GM12878 (cell line): Measurements from ENCODE around the gene CAPNS1. TPM values are rescaled to one million over a fixed set of nuclear protein-coding genes. Genes with fewer than 3 reads are reported as not detected.
A peak's percentile ranks its signal among the peaks of the same experiment; 100 is the strongest.

ENCODE experiments used
- ATAC-seq: fragments of 200-7000 bp; cut with Tn5 transposase; 3 replicates; pipeline ENCODE4 v1.9.1; 2020; ENCODE audit warnings: mild to moderate bottlenecking, moderate library complexity
- BruUV-seq: library from RNA; stranded (reverse); fragments of 400-500 nt; replicated peaks from 2 replicates; lab custom pipeline; 2021; lab: Mats Ljungman, UMichigan
- CTCF ChIA-PET: fragments of 300-600 bp; sonication (Branson Sonifier 250); formaldehyde crosslinking; extraction: SDS; loops from one replicate; lab custom pipeline; 2021; ENCODE audit warnings: inconsistent platforms; lab: Yijun Ruan, JAX
- POLR2A ChIA-PET: fragments of 350-600 bp; formaldehyde crosslinking; extraction: SDS; loops from one replicate; lab custom pipeline; 2021; ENCODE audit warnings: inconsistent platforms; lab: Charles Lee
- RAD21 ChIA-PET: fragments of 300-600 bp; sonication (Branson Sonifier 250); formaldehyde crosslinking; loops from one replicate; lab custom pipeline; 2023; ENCODE audit warnings: antibody characterized with exemption; ENCODE audit not compliant: unreplicated experiment; lab: Charles Lee
- SMC1A ChIA-PET: fragments of 300-600 bp; sonication (Branson Sonifier 250); formaldehyde crosslinking; loops from one replicate; lab custom pipeline; 2023; ENCODE audit not compliant: unreplicated experiment, uncharacterized antibody; lab: Charles Lee
- DNase-seq: peaks from one replicate; pipeline ENCODE4 v3.0.0-alpha.2; 2011; ENCODE audit warnings: low read depth, low spot score
- FAIRE-seq: peaks from 3 replicates; lab custom pipeline; 2011; peaks lifted over from hg19 to GRCh38; lab: Jason Lieb, UNC
- H2AFZ ChIP-seq: 2 replicates; pipeline ENCODE4 v1.6.0; 2011; ENCODE audit warnings: low read depth, low read length, control low read depth; ENCODE audit not compliant: control insufficient read depth
- H3K27ac ChIP-seq: 2 replicates; pipeline ENCODE4 v1.5.1; 2011; ENCODE audit warnings: control low read depth; ENCODE audit not compliant: control insufficient read depth, insufficient read depth
- H3K27me3 ChIP-seq, 2 experiments: replicated peaks in 1 of 2; 2 replicates each; pipeline versions ENCODE4 v1.6.0 to v1.6.1; 2011; ENCODE audit warnings: low read length in 1 of 2; ENCODE audit not compliant: control insufficient read depth in 2 of 2, insufficient read depth in 2 of 2
- H3K36me3 ChIP-seq, 2 experiments: 2 replicates each; pipeline ENCODE4 v1.5.1; 2011; ENCODE audit warnings: low read length in 1 of 2; ENCODE audit not compliant: control insufficient read depth in 2 of 2, insufficient read depth in 2 of 2
- H3K4me1 ChIP-seq: 2 replicates; pipeline ENCODE4 v1.6.1; 2011; ENCODE audit warnings: mild to moderate bottlenecking, low read length, moderate library complexity, mixed read lengths; ENCODE audit not compliant: control insufficient read depth, insufficient read depth
- H3K4me2 ChIP-seq: 2 replicates; pipeline ENCODE4 v1.6.0; 2011; ENCODE audit warnings: control low read depth; ENCODE audit not compliant: control insufficient read depth, insufficient read depth
- H3K4me3 ChIP-seq: fragments of 200-600 bp; sonication (generic); 2 replicates; pipeline ENCODE4 v1.5.1; 2016
- H3K79me2 ChIP-seq: 2 replicates; pipeline ENCODE4 v1.6.0; 2011; ENCODE audit warnings: low read length; ENCODE audit not compliant: control insufficient read depth, insufficient read depth
- H3K9ac ChIP-seq: 2 replicates; pipeline ENCODE4 v1.8.0; 2011; ENCODE audit warnings: low read length, control low read depth, mixed read lengths; ENCODE audit not compliant: control insufficient read depth, insufficient read depth
- H3K9me3 ChIP-seq: replicated peaks from 3 replicates; pipeline ENCODE4 v1.5.1; 2011; ENCODE audit warnings: mild to moderate bottlenecking, low read length; ENCODE audit not compliant: control insufficient read depth, insufficient read depth
- H4K20me1 ChIP-seq: 2 replicates; pipeline ENCODE4 v1.6.0; 2011; ENCODE audit not compliant: control insufficient read depth, insufficient read depth
- BCL11A ChIP-seq: IDR thresholded peaks from 2 replicates; pipeline ENCODE4 v1.6.1; 2011; ENCODE audit warnings: low read depth, low read length
- EP300 ChIP-seq, 2 experiments: fragments of 150-350 bp in 1 of 2; IDR thresholded peaks; 2 replicates each; pipeline ENCODE4 v1.6.1; 2011 to 2012; ENCODE audit warnings: low read depth in 2 of 2, low read length in 2 of 2, borderline replicate concordance in 1 of 2, improper control_type of control experiment in 1 of 2, inconsistent platforms in 1 of 2; ENCODE audit not compliant: control insufficient read depth in 1 of 2
- HDGF ChIP-seq: fragments of 450-650 bp; IDR thresholded peaks from 2 replicates; pipeline ENCODE4 v1.6.1; 2016; ENCODE audit warnings: antibody characterized with exemption
- NBN ChIP-seq: fragments of 450-650 bp; IDR thresholded peaks from 2 replicates; pipeline ENCODE4 v1.6.1; 2016
- NFYB ChIP-seq: IDR thresholded peaks from 2 replicates; pipeline ENCODE4 v1.6.1; 2011; ENCODE audit warnings: low read depth, mild to moderate bottlenecking, low read length, improper control_type of control experiment, moderate library complexity; ENCODE audit not compliant: insufficient read depth
- NRF1 ChIP-seq: conservative IDR thresholded peaks from 2 replicates; pipeline ENCODE4 v1.6.1; 2011; ENCODE audit warnings: mild to moderate bottlenecking, low read depth, low read length, improper control_type of control experiment
- POLR2AphosphoS5 ChIP-seq: IDR thresholded peaks from 2 replicates; pipeline ENCODE4 v1.6.1; 2011; ENCODE audit warnings: mild to moderate bottlenecking, low read length, inconsistent platforms
- RELA ChIP-seq: fragments of 450-650 bp; IDR thresholded peaks from 2 replicates; pipeline ENCODE4 v1.8.0; 2014; ENCODE audit warnings: borderline replicate concordance; ENCODE audit not compliant: partially characterized antibody
- ZNF217 ChIP-seq: fragments of 450-650 bp; IDR thresholded peaks from 2 replicates; pipeline ENCODE4 v1.6.1; 2017; ENCODE audit warnings: antibody characterized with exemption, mild to moderate bottlenecking
- WGBS: methylation state at CpG from one replicate; pipeline ENCODE4 v1.1.6; 2016; ENCODE audit warnings: low lambda C conversion rate; ENCODE audit not compliant: insufficient replicate concordance, insufficient coverage; ENCODE audit errors: missing lambda C conversion rate; 5-methylcytosine and 5-hydroxymethylcytosine counted together
- in situ Hi-C: fragments of 300-500 bp; cut with MboI; formaldehyde crosslinking; loops from 9 replicates; pipeline ENCODE4 v1.14.3; 2018; ENCODE audit warnings: mixed read lengths
- intact Hi-C: fragments of 100-400 bp; cut with micrococcal nuclease; formaldehyde crosslinking; loops from one replicate; pipeline ENCODE4 v1.14.2; 2022; ENCODE audit not compliant: unreplicated experiment
- polyA plus RNA-seq, 11 experiments: library from polyadenylated mRNA; depleted of rRNA in 4 of 11; unstranded in 6 of 11; stranded (reverse) in 5 of 11; fragments of >200 nt; fragmentation: Nextera tagmentation in 4 of 11; fragmentation: Illumina TruSeq in 1 of 11; extraction: Ambion mirVana in 4 of 11; extraction: Trizol in 1 of 11; gene quantifications; 1 replicate in 1 of 11; 2 replicates in 10 of 11; pipeline versions ENCODE4 v1.2.1 to v1.2.3, GENCODE V29; 2011 to 2016; ENCODE audit warnings: inconsistent platforms in 2 of 11, missing spikeins in 2 of 11, low read depth in 1 of 11
- total RNA-seq, 4 experiments: library from RNA; depleted of rRNA in 3 of 4; stranded (reverse); fragments of >200 nt in 3 of 4; fragmentation: Illumina TruSeq in 1 of 4; extraction: Trizol in 1 of 4; gene quantifications; 2 replicates each; pipeline versions ENCODE4 v1.2.1 to v1.2.3, GENCODE V29; 2013 to 2021
- TF ChIP-seq, protein P1 (sequence below): fragments of 450-650 bp; formaldehyde crosslinking; IDR thresholded peaks from 2 replicates; pipeline ENCODE4 v1.5.0; 2022; ENCODE audit warnings: mild to moderate bottlenecking, missing genetic modification characterization
- TF ChIP-seq, protein P2 (sequence below): fragments of 450-650 bp; formaldehyde crosslinking; IDR thresholded peaks from 2 replicates; pipeline ENCODE4 v1.4.0; 2022; ENCODE audit warnings: mild to moderate bottlenecking, moderate library complexity
- TF ChIP-seq, protein P3 (sequence below): fragments of 150-350 bp; IDR thresholded peaks from 2 replicates; pipeline ENCODE4 v1.6.1; 2016; ENCODE audit warnings: low read depth, low read length

Gene CAPNS1
- total and polyA plus RNA-seq, 10 of the 15 experiments (the other 5 are each of a cell fraction or from before 2014, with no cell fraction given) = 96.9 to 562 (median 245) TPM

DNA sequence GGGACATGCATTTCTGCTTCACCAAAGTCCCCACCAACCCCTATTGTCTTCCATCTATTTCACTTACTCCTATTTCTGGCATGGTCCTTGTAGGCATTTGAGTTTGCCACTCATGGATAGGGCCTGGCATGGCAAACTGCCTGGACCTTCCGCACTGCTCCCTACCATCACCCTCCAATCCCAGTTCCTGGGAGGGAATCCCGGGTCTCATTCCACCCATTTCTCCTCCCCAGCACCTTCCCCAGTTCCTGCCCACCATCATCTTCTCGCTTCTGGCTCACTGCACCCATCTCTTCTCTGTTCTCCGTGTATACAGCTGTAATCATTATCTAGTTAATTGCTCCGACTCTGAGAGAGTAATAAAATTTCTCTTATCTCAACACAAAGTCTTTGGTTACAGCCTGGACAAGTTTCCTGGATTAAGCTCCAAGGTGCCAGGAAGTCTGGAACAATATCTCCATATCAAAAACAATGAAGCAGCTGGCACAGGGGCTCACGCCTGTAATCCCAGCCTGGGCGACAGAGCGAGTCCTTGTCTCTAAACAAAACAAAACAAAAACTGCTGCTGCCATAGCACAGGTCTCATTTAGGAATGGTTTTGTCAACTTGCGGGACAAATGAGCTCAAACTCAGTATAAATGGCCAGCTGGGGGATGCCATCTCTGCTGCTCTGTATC, 29.4 kb downstream of the CAPNS1 start:
- Histone ChIP-seq H3K27ac (no peak overlapping the region), H3K4me1 (no peaks in the 10 kb centered on the region), H3K79me2 (no peaks in the 10 kb centered on the region), H2AFZ (no peak overlapping the region), H3K9me3 (no peaks in the 10 kb centered on the region), H4K20me1 (no peaks in the 10 kb centered on the region), H3K36me3 (no peaks in the 10 kb centered on the region), H3K4me3 (no peak overlapping the region), H3K4me2 (no peak overlapping the region), H3K27me3 (no peaks in the 10 kb centered on the region), H3K9ac (no peak overlapping the region)
- ChIA-PET CTCF (interaction anchor here (0.8 to 5.4 kb wide), 12 partner anchors 8 to 223 kb away, joined by 3 to 76 read pairs (median 4); partner anchors contain the start of gene POLR2I), SMC1A (interaction anchor here (0.8 to 3.5 kb wide), 5 partner anchors 41 to 275 kb away, joined by 3 to 38 read pairs (median 3); partner anchors contain the start of gene THAP8), RAD21 (interaction anchor here (0.9 to 5.0 kb wide), 5 partner anchors 40 to 238 kb away, joined by 3 to 69 read pairs (median 4); partner anchors contain the start of genes POLR2I and TBCB), POLR2A (interaction anchor here (1.0 kb wide), 1 partner anchor 41 kb away, joined by 7 read pairs; no protein-coding TSS in a partner anchor)
- intact Hi-C loops = no loop called here
- 91% methylated on average over 9 of the region's 9 CpGs for WGBS
- DNase-seq (no peak), ATAC-seq (no peak), FAIRE-seq (no peak)
- in situ Hi-C loops = no loop called here
- BruUV-seq = TSS peak; percentile 57
- TF ChIP-seq, protein P1, sequence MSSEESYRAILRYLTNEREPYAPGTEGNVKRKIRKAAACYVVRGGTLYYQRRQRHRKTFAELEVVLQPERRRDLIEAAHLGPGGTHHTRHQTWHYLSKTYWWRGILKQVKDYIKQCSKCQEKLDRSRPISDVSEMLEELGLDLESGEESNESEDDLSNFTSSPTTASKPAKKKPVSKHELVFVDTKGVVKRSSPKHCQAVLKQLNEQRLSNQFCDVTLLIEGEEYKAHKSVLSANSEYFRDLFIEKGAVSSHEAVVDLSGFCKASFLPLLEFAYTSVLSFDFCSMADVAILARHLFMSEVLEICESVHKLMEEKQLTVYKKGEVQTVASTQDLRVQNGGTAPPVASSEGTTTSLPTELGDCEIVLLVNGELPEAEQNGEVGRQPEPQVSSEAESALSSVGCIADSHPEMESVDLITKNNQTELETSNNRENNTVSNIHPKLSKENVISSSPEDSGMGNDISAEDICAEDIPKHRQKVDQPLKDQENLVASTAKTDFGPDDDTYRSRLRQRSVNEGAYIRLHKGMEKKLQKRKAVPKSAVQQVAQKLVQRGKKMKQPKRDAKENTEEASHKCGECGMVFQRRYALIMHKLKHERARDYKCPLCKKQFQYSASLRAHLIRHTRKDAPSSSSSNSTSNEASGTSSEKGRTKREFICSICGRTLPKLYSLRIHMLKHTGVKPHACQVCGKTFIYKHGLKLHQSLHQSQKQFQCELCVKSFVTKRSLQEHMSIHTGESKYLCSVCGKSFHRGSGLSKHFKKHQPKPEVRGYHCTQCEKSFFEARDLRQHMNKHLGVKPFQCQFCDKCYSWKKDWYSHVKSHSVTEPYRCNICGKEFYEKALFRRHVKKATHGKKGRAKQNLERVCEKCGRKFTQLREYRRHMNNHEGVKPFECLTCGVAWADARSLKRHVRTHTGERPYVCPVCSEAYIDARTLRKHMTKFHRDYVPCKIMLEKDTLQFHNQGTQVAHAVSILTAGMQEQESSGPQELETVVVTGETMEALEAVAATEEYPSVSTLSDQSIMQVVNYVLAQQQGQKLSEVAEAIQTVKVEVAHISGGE = no peak
- no peak for TF ChIP-seq RELA
- TF ChIP-seq, protein P2, sequence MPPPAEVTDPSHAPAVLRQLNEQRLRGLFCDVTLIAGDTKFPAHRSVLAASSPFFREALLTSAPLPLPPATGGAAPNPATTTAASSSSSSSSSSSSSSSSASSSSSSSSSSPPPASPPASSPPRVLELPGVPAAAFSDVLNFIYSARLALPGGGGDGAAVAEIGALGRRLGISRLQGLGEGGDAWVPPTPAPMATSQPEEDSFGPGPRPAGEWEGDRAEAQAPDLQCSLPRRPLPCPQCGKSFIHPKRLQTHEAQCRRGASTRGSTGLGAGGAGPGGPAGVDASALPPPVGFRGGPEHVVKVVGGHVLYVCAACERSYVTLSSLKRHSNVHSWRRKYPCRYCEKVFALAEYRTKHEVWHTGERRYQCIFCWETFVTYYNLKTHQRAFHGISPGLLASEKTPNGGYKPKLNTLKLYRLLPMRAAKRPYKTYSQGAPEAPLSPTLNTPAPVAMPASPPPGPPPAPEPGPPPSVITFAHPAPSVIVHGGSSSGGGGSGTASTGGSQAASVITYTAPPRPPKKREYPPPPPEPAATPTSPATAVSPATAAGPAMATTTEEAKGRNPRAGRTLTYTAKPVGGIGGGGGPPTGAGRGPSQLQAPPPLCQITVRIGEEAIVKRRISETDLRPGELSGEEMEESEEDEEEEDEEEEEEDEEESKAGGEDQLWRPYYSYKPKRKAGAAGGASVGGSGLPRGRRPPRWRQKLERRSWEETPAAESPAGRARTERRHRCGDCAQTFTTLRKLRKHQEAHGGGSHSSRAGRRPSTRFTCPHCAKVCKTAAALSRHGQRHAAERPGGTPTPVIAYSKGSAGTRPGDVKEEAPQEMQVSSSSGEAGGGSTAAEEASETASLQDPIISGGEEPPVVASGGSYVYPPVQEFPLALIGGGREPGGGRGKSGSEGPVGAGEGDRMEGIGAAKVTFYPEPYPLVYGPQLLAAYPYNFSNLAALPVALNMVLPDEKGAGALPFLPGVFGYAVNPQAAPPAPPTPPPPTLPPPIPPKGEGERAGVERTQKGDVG (CRISPR knock-in tag) = no peak
- TF ChIP-seq NRF1 = no peak
- no peak for TF ChIP-seq ZNF217
- TF ChIP-seq EP300 (IDR thresholded peaks at IDR 0.05; ENCODE audit: borderline replicate concordance in 1 of 2, control insufficient read depth in 1 of 2, low read depth in 2 of 2, low read length in 2 of 2) = no peak
- TF ChIP-seq HDGF = no peak
- TF ChIP-seq, protein P3, sequence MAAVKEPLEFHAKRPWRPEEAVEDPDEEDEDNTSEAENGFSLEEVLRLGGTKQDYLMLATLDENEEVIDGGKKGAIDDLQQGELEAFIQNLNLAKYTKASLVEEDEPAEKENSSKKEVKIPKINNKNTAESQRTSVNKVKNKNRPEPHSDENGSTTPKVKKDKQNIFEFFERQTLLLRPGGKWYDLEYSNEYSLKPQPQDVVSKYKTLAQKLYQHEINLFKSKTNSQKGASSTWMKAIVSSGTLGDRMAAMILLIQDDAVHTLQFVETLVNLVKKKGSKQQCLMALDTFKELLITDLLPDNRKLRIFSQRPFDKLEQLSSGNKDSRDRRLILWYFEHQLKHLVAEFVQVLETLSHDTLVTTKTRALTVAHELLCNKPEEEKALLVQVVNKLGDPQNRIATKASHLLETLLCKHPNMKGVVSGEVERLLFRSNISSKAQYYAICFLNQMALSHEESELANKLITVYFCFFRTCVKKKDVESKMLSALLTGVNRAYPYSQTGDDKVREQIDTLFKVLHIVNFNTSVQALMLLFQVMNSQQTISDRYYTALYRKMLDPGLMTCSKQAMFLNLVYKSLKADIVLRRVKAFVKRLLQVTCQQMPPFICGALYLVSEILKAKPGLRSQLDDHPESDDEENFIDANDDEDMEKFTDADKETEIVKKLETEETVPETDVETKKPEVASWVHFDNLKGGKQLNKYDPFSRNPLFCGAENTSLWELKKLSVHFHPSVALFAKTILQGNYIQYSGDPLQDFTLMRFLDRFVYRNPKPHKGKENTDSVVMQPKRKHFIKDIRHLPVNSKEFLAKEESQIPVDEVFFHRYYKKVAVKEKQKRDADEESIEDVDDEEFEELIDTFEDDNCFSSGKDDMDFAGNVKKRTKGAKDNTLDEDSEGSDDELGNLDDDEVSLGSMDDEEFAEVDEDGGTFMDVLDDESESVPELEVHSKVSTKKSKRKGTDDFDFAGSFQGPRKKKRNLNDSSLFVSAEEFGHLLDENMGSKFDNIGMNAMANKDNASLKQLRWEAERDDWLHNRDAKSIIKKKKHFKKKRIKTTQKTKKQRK = no peak
- no peak for TF ChIP-seq POLR2AphosphoS5
- no peak for TF ChIP-seq BCL11A
- TF ChIP-seq NBN = no peak
- no peak for TF ChIP-seq NFYB
